Thymus (tissue), 11 donors: ENCODE measurements around the gene SPATA2. TPM values are rescaled to one million over a fixed set of nuclear protein-coding genes. Genes with fewer than 3 reads are reported as not detected.

Experiments
- DNase-seq, 9 donors: peaks; one replicate each; pipeline ENCODE4 v3.0.0-alpha.2; 2013; ENCODE audit warnings: low spot score in 9 of 9, low read depth in 6 of 9, missing footprints in 1 of 9
- H3K27ac ChIP-seq, 2 donors: one replicate each; pipeline ENCODE4 v1.5.1; 2013; ENCODE audit warnings: control low read depth in 1 of 2, low read depth in 1 of 2, low read length in 1 of 2, mild to moderate bottlenecking in 1 of 2, moderate library complexity in 1 of 2
- H3K27me3 ChIP-seq, 2 donors: one replicate each; pipeline ENCODE4 v1.5.1; 2013; ENCODE audit warnings: low read length in 1 of 2; ENCODE audit not compliant: control insufficient read depth in 2 of 2, insufficient read depth in 1 of 2
- H3K36me3 ChIP-seq, 2 donors: one replicate each; pipeline ENCODE4 v1.5.1; 2013; ENCODE audit warnings: low read length in 1 of 2, mild to moderate bottlenecking in 1 of 2, moderate library complexity in 1 of 2; ENCODE audit not compliant: control insufficient read depth in 2 of 2, insufficient read depth in 2 of 2
- H3K4me1 ChIP-seq, 2 donors: one replicate each; pipeline ENCODE4 v1.5.1; 2013; ENCODE audit warnings: low read length in 2 of 2; ENCODE audit not compliant: control insufficient read depth in 2 of 2, insufficient read depth in 2 of 2
- H3K4me3 ChIP-seq, 2 donors: one replicate each; pipeline ENCODE4 v1.5.1; 2013; ENCODE audit warnings: low read length in 2 of 2, control low read depth in 1 of 2, mild to moderate bottlenecking in 1 of 2
- H3K9me3 ChIP-seq, 2 donors: one replicate each; pipeline ENCODE4 v1.5.1; 2013; ENCODE audit warnings: low read length in 1 of 2, mild to moderate bottlenecking in 1 of 2; ENCODE audit not compliant: control insufficient read depth in 2 of 2, insufficient read depth in 1 of 2
- WGBS: extraction: QIAGEN DNeasy Blood & Tissue Kit; methylation state at CpG from one replicate; pipeline ENCODE4 v1.1.7; 2013; 5-methylcytosine and 5-hydroxymethylcytosine counted together
- polyA plus RNA-seq: library from polyadenylated mRNA; stranded (reverse); fragments of 200-250 nt; gene quantifications from one replicate; pipeline ENCODE4 v1.2.3, GENCODE V29; 2013
- total RNA-seq: library from RNA; stranded (reverse); fragments of 120-200 nt; gene quantifications from one replicate; pipeline ENCODE4 v1.2.4, GENCODE V29; 2013
- donor health status: healthy.

SPATA2 gene
- total and polyA plus RNA-seq, 2 donors = 1.7 to 3.3 TPM

DNA sequence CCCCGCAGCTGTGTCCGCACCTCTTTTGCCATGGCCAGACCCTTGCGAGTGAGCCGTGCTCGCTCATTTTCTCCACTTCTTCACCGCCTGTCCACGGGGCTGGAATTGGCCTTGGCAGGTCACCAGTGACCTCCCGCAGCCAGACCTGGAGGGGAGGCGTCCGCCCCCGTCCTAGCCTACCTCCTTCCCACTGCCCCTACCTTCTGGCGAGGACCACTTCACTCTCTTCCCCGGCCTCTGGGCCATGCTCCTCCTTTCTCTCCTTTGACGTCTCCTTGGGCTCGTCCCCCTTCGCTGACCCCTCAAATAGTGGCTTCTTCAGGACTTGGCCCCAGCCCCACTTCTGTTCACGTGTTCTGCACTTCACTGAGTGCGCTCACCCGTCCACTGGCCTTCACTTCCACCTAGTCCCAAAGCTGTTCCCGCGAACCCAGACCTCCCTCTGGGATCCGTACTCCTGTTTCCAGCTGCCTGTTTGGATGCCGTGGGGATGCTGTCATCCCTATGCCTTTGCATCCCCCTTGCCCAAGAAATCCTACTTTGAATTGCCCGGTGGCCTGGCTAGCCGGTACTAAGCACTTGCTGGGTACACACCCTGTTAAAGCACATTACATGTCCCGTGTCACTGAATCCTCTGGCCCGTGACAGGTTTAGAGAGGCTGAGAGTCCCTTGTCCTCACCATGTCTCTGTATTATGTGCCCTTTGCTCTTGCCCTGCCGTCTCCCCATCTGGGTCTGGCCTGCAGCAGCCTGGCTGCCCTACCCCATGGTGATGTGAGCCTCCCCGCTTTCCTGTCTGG is 33.0 kb downstream of the SPATA2 start:
- DNase-seq = no peak
- 98% methylated on average over 29 of the region's 29 CpGs for WGBS
- peaks cover 57 to 67% of the 10 kb centered on the region in 2 donors for H3K36me3 ChIP-seq

DNA sequence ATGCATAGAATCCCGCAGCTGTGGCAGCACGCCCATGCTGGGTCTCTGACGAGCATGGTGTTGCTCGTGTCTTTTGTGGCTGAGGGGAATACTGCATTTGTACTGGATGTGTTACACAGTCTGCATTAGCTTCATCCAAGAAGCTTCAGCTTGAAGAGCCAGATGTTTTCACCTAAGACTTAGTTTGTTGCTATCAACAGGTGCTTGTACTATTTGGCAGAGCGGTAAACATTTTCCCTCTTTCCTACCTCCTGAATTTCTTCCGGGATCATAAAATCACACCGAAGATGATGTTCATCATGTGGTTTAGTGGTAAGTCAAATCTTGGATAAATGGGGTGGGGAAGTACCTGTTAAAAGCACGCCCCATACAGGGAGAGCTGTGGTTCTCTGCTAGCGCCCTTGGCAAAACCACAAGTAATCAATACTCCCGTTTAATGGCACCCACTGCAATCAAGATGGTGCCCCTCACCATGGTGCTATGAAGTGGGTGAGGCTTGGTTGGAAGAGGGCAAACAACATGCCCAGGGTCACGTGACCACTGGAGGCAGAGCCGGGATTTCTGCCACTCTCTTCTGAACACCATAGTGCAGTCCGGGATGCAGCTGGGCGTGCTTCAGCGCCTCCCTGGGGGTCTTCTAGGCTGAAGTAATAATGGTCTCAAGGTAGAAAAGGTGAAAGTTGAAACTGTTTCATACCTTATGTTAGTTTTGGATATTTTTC is 34.4 kb downstream of the SPATA2 start:
- H3K36me3 ChIP-seq = peaks cover 50 to 61% of the 10 kb centered on the region in 2 donors
- 96% methylated on average over 15 of the region's 15 CpGs for WGBS
- H3K4me1 ChIP-seq = peaks cover 0 to 3% of the 10 kb centered on the region in 2 donors
- H3K4me3 ChIP-seq = no peak overlapping the region
- no peaks in the 10 kb centered on the region for H3K27me3 ChIP-seq
- no peaks in the 10 kb centered on the region for H3K9me3 ChIP-seq
- no peak for DNase-seq
- no peak overlapping the region for H3K27ac ChIP-seq

More for the DNA sequence above, 33.0 kb downstream of the SPATA2 start:
- Histone ChIP-seq H3K4me1 (peaks cover 0 to 4% of the 10 kb centered on the region in 2 donors), H3K9me3 (no peaks in the 10 kb centered on the region), H3K27me3 (no peaks in the 10 kb centered on the region), H3K27ac (no peak overlapping the region), H3K4me3 (no peak overlapping the region)

DNA sequence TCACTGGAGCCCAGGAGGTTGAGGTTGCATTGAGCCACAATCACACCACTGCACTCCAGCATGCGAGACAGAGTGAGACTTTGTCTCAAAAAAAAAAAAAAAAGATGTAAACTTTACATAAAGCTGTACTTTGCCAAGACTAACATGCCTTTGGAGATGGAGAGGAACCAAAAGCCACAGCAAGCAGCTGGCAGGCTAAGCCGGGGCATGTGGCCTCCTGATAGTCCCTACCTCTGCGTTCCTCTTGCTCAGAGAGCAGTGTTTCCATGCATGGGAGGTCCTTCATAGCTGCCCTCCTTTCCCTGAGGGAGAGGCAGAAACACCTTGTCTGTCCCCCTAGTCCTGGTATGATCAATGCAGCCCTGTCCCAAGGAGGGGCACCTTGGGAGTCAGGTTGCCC is 35.2 kb downstream of the SPATA2 start:
- no peak overlapping the region for H3K27ac ChIP-seq
- H3K4me3 ChIP-seq = no peak overlapping the region
- H3K36me3 ChIP-seq = peaks cover 44 to 60% of the 10 kb centered on the region in 2 donors
- 70% methylated on average over 3 of the region's 3 CpGs for WGBS
- H3K27me3 ChIP-seq = no peaks in the 10 kb centered on the region
- peaks cover 0 to 3% of the 10 kb centered on the region in 2 donors for H3K4me1 ChIP-seq
- H3K9me3 ChIP-seq = no peaks in the 10 kb centered on the region
- DNase-seq = no peak

DNA sequence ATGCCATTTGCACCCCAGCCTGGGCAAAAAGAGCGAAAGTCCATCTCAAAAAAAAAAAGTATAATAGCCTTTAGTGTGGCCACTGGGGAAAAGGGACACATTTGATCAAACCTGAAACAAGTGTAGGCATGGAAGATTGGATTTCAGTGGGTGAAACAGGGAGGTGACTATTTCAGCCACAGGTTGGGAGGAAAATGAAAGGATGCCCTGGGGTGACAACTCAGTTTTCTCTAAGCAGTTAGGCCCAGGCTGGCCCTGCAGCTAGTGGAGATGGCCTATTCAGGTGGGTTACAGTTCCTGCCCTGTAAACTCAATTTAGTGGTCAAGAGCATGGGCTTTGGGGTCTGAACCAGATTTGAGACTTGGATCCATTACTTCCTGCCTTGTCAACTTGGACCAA is 36.4 kb downstream of the SPATA2 start:
- no peak overlapping the region for H3K27ac ChIP-seq
- no peak for DNase-seq
- no peaks in the 10 kb centered on the region for H3K9me3 ChIP-seq
- no peak overlapping the region for H3K4me3 ChIP-seq
- peaks cover 0 to 3% of the 10 kb centered on the region in 2 donors for H3K4me1 ChIP-seq
- WGBS = 95% methylated on average over 1 of the region's 1 CpG
- no peaks in the 10 kb centered on the region for H3K27me3 ChIP-seq
- H3K36me3 ChIP-seq = peaks cover 40 to 58% of the 10 kb centered on the region in 2 donors

DNA sequence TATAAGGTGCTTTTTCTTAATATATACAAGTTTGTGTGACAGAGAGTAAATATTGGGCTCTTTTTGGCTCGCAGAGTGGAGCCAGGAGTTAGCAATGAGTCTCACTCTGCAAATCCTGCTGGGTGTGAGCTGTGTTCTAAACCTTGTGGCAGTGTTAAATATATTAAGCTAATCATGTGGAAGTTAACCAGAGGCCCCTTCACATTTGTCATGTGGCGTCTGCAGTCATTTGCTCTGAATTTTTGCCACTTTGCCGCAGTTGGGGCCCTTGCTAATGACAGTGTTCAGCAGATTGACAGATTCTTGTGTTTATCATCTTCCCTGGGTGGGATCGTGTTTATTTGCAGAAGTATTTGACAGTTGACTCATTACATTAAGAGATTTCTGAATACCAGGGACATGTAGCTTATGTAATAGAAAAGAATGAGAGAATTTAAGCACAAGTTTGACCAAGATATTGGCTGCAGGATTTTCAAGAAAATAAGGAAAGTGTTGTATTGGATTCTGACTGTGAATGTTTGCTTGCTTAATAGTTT is 37.9 kb downstream of the SPATA2 start:
- Histone ChIP-seq H3K36me3 (peaks cover 35 to 52% of the 10 kb centered on the region in 2 donors), H3K27ac (no peak overlapping the region), H3K4me3 (no peak overlapping the region), H3K27me3 (no peaks in the 10 kb centered on the region), H3K9me3 (no peaks in the 10 kb centered on the region), H3K4me1 (peaks cover 0 to 3% of the 10 kb centered on the region in 2 donors)
- no peak for DNase-seq
- WGBS = 97% methylated on average over 4 of the region's 4 CpGs

DNA sequence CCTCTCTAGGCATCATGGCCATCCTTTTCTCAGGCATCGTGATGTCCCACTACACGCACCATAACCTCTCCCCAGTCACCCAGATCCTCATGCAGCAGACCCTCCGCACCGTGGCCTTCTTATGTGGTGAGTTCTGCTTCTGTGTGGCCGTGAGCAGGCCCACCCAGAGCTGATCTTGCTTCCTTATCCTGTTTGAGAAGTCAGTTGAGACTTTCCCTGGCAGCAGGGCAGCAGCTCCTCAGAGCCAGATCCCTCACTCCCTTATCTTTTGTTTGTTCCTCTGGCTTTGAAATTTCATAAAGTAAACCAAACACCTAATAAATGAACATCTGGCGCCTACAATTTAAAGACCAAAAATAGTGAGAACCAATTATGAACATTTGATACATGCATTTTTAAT is 40.6 kb downstream of the SPATA2 start:
- Histone ChIP-seq H3K36me3 (peaks cover 23 to 43% of the 10 kb centered on the region in 2 donors), H3K4me1 (no peaks in the 10 kb centered on the region), H3K27ac (no peak overlapping the region), H3K4me3 (no peak overlapping the region), H3K9me3 (no peaks in the 10 kb centered on the region), H3K27me3 (no peaks in the 10 kb centered on the region)
- DNase-seq = no peak
- WGBS = 98% methylated on average over 6 of the region's 6 CpGs

DNA sequence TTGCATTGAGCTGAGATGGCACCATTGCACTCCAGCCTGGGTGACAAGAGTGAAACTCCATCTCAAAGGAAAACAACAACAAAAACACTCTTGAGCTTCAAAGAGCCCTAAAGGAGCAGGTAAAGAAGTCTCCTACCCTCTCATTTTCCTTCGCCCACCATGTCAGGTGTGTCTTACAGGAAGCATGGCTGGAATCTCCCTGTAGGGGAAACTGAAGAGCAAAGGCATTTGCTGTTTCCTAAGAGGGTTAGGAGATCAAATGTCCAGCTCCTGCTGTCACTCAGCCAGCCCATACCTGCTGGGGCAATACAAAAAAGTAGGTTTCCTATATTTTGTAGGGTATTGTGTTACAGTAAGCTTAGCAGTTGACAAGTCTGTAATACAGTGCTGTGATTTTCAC is 43.3 kb downstream of the SPATA2 start:
- Histone ChIP-seq H3K27me3 (no peaks in the 10 kb centered on the region), H3K36me3 (peaks cover 27 to 47% of the 10 kb centered on the region in 2 donors), H3K27ac (peak overlapping the region in 1 of 2 donors; percentile 51), H3K4me3 (no peak overlapping the region), H3K9me3 (no peaks in the 10 kb centered on the region), H3K4me1 (no peaks in the 10 kb centered on the region)
- 98% methylated on average over 1 of the region's 1 CpG for WGBS
- DNase-seq = peak in 1 of 9 donors; percentile 24

DNA sequence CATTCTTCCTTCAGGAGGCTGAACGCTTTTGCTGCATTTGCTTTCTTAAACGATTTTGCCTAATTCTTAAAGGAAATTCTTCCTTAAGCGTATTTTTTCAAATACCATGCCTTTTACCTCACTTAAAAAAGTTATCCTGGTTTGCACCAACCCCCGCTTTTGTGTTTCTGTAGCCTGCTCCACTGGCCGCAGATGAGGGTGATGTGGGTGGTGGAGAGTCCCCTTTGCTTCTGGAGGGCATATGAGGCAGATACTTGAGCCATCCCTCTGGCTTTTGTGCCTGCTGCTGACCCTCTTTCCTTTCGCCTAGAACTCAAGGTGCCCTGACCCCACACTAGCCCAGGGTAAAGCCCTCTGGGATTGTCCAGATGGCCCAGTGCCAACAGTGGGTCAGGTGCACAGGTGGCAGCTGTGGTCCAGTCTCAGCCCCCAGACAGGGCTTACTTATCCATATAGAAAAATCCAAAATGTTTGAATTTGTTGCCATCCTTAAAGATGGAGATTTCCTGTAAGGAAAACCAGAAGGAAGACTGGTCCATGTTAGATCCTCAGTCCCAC is 43.9 kb downstream of the SPATA2 start:
- WGBS = 99% methylated on average over 6 of the region's 6 CpGs
- H3K36me3 ChIP-seq = peaks cover 24 to 44% of the 10 kb centered on the region in 2 donors
- no peak for DNase-seq

DNA sequence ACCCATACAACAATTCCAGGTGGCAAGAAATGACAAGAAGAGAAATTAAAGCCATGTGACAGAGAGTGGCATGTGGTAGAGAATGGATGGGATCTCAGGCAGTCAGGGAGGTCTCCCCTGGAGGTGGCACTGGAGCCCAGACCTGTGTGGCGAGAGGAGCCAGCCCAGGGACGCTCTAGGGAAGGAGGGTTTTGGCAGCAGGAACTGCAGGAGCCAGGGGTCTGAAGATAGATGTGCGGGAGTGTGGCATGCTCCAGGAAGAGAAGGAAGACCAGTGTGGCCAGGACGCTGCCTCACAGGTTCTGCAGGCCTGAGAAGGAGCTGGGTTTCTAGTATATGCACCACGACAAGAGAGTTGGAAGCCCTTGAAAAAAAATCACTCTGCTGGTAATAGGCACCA is 45.1 kb downstream of the SPATA2 start:
- Histone ChIP-seq H3K4me3 (no peak overlapping the region), H3K36me3 (peaks cover 29 to 41% of the 10 kb centered on the region in 2 donors)
- no peak for DNase-seq

More for the DNA sequence above, 43.9 kb downstream of the SPATA2 start:
- H3K4me3 ChIP-seq = no peak overlapping the region
- no peaks in the 10 kb centered on the region for H3K4me1 ChIP-seq
- H3K9me3 ChIP-seq = no peaks in the 10 kb centered on the region
- no peaks in the 10 kb centered on the region for H3K27me3 ChIP-seq
- H3K27ac ChIP-seq = peak overlapping the region in 1 of 2 donors; percentile 16

More for the DNA sequence above, 45.1 kb downstream of the SPATA2 start:
- Histone ChIP-seq H3K4me1 (no peaks in the 10 kb centered on the region), H3K9me3 (no peaks in the 10 kb centered on the region), H3K27ac (no peak overlapping the region), H3K27me3 (no peaks in the 10 kb centered on the region)
- 96% methylated on average over 5 of the region's 5 CpGs for WGBS
